D341Med (cell line): ENCODE data around the gene PSMA2.
A peak's percentile ranks its signal among the peaks of the same experiment; 100 is the strongest.

Experiments
- DNase-seq: peaks from one replicate; pipeline ENCODE4 v3.0.0; 2012; ENCODE audit warnings: low spot score

Gene PSMA2

DNA sequence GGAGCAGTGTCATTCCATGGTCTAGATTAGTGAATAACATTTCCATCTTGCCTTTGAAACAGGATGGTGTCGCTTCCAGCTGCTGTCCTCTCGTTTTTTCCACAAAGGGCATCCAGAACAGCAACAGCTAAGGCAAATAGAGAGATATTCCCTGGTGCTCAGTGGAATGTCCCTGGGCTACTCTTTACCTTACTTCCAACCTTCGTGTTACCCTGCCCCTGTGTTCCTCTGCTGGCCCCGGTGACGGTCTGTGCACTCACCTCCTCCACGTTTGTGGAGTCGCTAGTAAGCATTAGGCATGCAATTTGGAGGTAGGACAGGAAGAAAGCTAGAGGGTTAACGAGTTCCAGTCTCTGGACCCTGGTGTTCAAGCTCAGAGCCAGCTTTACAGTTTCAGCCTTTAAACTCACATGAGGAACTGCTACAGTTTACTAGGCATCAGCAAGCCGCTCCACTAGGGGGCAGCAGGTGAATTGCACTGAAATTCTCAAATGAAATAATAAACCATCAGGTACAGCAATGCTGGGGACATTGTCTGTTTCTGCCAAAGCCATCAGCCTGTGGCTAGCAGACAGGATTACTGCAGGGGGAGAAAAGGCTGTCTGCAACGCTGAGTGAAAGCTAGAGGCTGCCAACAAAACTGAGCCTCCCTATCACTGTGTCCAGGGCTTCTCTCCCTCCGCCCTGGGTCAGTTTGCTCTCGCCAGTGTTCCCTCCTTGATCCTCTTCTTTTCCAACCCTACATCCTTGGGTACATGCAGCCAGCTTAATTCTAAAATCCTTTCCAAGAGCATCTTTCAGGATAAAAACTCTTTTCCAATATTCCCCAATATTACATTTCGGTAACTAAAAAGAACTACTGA is 9.2 kb upstream of the PSMA2 start:
- DNase-seq = peak; percentile 78

DNA sequence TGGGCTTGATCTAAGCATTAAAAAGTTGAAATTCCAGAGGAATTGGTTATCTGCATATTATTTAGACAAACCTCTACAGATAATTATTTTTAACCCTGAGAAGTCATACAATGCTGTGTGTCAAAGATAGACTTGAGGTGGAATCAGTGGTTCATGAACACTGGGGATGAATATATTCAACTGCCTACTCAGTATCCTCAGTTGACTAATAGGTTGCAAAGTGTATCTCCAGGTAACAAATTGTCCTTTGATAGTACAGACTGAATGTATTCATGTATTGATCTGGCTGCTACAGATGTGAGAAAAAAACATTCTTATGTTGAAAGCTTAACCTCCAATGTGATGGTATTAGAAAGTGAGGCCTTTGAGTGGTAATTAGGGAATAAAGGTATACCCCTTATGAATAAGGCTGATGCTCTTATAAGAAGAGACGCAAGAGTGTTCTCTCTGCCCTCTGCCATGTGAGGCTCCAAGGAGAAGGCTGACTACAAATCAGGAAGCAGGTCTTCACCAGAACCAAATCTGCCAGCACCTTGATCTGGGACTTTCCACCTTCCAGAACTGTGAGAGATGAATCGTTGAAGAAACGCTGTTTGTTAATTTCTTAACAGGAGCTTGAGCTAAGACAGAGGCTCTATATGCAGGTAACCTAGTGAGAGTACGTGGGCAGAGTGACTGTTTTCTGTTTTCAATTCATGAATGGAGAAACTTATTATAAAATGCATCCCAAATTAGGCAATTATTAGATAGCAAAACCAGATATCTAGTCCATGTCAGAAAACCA is 7.7 kb upstream of the PSMA2 start:
- no peak for DNase-seq

DNA sequence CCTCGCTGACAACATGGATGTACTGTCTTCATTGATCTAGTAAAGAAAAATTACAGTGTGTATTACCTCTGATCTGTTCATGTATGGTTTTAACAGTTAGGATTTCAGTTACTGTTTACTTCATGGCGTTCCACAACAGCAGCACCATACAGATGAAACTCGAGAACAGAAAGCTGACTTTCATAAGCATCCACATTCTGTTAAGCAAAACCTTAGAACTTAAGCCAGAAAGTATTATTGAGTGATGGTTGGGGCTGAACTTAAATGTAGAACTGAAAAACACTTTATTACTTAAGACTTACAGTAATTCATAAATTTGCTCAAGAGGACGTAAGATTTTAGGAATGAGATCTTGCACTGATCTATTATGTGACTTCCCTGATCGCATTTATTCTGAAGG is 3.9 kb upstream of the PSMA2 start:
- no peak for DNase-seq

DNA sequence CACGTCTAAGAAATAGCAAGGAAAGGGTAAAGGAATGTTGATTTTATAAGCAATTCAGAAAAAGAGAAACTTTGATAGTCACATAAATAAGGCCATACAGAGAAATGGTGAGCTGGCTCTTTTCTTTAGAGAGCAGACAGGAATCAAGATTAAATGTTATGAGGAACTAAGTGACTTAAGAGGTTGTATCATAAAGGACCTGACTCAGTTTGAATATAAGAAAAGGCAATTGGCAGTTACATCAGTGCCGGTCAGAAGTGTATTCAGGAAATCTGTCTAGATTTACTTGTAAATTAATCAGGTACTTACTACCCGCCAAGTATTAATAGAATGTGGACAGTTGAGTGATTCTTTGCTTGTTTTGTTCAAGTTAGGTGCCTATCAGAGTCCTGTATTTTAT is 2.3 kb upstream of the PSMA2 start:
- no peak for DNase-seq

DNA sequence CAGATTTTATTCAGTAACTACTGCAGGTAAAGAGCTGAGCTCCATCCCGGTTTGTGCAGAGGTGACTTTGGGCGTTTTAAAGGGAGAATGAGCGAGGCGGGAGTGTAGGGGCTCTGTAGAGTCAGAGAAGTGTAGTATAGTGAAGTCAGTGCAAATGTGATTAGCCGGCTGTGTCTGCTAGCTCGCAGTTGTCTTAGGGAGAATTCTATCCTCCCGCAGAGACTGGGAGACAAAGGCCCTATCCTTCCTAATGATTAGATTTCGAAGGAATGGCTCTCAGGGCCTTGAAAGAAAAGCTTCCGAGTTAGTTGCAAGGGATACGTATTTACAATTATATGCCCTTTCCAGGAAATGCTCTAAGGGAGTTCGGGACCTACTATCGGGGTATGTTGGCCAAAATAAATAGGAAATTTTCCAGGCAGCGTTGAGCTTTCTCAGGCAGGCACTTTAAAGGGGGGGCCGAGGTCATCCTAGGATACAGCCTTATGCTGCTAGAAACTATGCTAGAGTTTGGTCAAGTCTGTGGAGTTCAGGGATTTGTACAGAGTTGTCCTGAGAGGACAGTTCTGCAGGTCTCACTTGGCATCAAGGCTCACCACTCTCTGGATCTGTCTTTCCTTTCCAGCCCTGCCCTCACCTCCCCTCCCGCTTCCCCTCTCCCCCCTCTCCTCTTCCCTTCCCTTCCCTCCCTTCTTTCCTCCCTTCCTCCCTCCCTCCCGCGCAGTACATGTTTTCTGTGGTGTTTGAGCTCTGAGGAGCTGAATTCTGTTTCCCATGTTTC is 1.0 kb upstream of the PSMA2 start:
- DNase-seq = peak; percentile 46

DNA sequence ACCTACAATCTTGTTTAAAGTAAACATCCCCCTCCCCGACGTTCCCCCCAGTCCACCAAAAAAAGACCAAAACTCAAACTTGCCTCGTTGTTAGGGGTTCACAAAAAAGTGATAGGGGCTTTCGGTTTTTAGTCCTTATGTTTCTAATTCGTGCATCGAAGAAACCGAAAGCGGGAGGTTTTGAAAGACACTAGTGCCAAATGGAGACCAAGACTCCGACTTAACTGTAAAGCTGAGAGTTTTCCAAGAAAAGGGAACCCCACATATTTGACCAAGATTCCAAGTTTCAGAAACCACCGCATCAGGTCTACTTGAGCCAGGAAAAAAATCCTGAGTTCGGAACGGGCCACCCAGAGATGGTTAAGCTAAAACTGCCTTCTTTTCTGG is 534 bp downstream of the PSMA2 start:
- no peak for DNase-seq

DNA sequence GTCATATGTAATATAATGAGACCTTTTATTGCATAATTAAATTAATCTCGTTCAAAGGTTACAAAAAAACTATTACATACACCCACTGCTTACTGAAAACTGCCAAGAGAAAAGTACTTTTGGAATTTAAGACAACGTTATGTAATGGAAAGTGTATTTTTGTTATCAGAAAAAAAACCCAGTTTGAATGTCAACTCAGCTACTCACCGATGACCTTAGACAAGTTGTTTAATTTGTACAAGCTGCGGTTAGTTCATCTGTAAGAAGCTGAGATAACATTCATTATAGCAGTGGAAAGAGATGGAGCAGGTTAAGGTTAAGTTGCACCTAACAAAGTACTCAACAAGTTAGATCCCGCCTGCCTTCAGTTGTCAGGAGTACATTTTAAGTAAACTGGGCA is 1.1 kb downstream of the PSMA2 start:
- DNase-seq = no peak

DNA sequence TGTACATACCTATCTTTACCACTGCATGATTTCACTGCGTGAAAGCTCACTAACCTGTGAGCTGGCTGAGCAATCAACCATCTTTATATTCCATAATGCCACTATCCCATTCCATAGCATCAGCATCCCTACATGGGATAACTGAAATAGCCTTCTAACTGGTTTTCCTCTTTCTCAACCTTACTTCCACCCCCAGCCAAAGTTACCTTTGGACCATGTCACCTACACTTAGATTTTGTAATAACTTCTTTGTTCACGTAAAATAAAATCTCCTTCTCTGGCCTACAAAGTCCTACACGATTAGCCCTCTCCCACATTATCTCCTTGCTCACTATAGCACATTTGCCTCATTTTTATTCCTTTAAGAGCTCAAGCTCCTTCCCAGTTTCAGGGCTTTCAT is 2.5 kb downstream of the PSMA2 start:
- no peak for DNase-seq

DNA sequence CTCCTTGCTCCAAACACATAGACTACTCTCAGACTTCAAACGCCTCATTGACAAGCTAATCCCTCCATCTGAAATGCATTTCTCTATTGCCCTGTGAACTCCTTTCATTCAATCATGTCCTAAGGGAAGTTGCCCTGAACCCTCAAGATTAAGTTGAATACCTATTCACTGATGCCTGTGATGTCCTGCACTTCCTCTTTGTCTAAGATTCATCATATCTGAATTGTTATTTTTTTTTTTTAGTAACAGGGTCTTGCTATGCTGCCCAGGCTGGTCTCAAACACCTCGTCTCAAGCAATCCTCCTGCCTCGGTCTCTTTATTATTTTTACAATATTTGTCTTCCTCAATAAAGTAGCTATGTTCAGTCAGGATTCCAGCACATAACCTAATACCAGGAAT is 3.2 kb downstream of the PSMA2 start:
- no peak for DNase-seq

DNA sequence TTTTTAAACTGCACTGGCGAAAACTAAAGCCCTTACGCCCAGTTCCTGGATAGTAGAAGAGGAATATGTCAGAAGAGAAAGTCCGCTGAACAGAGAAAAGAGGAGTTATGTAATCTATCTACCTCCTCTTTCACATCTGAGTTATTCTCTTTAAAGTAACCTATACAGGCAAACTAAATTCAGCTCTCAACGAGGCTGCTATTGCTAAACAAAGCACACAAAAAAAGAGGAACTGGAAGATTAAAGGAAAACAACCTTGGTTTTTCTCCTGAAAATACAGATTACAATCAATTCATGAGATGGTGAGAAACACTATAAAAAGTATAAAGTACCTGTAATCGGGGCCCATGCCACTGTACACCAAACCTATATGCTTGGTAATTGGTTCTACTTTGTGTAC is 5.8 kb downstream of the PSMA2 start:
- DNase-seq = no peak

DNA sequence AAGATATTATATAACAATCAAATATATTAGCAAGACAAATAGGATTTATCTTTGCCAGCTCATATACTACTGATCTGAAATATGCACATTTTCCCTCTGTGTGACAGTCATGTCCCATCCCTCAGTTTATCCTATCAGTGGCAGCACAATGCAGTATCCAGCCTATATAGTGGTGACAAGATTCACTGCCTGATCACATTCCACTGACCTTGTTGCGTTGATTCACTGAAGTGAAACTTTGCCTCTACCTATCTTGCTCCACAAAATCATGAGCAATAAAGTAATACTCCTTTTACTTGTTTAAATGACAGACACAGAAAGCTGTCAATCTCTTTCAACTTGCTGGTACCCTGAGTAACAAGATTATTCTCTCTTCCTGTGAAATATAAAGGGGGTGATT is 6.3 kb downstream of the PSMA2 start:
- no peak for DNase-seq

DNA sequence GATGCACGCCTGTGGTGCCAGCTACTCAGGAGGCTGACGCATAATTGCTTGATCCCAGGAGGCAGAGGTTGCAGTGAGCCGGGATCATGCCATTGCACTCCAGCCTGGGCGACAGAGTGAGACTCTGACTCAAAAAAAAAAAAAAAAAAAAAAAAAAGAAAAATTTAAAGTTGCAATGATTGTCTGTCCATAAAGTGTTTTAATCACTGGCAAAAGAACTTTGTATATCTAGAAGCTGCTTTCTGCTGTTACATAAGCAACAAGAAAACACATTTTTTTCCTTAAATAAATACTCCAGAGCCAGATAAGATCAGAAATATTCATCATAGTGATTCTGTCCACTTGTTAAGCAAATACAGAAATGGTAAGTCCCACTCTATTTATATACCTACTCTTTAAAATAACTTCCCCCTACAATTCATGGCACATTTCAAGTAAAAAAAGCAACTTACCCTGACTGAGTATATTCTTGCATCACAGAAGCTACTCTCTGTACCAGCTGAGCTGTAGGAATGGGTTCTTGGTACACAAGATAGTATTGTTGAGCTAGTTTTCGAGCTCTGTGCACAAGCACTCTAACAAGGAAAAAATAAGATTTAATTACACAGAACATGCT is 7.6 kb downstream of the PSMA2 start:
- no peak for DNase-seq

DNA sequence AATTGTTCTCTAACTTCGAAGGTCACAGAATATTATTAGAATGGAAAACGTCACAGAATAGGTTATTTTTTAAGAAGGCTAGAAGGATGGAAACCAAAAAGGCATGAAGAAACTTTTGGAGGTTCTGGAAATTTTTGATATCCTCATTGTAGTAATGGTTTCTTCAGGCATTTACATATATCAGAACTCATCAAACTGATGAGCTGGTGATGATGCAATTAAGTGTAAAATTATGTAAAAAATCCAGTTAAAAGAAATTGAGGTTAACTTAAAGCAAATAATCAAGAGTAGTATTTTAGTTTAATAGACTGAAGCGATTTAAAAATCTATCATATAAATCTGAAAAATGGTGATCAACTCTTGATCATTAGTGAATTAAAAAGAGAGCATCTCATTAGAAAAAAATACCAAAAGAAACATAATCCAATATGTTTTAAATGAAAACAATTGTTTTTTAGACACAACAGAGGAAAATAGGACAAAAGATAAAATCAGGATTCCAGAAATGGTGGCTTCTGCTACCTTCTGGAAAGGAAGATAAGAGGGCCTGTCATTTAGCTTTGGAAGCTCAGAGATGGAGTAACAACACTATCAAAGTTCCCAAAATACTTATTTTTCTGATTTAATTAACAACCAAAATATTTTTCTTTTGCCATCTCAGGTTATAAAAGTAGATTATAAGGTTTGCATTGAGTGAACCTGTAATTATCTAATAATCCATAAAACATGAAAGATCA is 9.8 kb downstream of the PSMA2 start:
- no peak for DNase-seq

DNA sequence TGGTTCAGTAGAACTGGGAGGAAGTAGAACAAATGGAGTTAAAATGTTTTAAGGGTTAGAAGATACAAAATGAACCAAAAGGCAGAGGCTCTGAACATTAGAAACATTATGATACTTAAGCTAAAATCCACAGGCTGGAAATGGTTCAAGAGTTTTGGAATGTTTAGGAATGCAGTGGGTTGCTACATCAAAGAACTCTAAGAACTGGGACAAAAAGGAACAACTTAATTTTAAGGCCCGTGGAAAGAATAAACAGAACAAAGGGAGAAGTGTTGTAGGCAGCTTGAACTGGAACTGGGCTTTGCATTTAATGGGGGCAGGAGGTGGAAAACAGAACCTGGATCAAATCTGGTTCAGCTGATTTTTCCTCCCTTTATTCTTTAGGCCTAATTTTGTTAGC is 16.6 kb downstream of the PSMA2 start:
- no peak for DNase-seq

DNA sequence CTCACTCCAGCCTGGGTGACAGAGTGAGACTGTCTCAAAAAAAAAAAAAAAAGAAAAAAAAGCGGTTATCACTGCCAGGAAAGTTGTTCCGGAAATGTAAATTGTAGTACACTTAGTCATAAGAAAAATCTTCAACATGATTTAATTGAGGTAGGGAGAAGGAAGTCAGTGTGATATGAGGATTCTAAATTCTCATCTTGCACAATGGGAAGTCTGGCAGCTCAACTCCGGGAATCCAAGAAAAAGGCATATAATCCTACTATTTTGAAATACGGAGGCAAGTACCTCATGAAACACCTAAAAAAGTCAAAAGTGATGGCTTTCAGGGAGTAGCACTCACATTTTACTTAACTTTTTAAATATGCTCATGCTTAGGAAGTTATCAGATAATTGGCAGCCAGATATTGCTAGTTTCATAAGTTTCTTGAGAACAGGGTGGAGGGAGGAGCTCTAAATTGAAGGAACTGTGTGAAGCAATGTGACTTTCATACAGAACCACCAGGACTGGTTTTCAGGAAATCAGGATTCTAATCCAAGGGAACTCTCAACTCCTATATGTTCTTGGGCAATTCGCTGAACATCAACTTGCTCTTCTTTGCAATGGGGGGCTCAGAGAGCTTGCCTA is 17.4 kb downstream of the PSMA2 start:
- DNase-seq = no peak

DNA sequence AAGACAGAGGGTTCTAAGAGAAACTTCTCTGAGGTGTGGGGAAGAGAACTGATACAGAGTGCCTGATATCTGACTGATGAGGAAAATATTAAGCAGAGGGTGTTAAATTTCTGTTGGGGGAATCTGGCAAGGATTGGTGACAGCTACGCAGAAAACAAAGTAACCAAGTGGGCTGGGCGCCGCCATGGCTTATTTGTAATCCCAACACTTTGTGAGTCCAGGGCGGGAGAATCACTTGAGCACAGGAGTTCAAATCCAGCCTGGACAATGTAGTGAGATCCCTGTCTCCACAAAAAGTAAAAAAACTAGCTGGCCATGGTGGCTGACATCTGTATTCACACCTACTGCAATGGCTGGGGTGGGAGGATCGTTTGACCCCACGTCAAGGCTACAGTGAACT is 18.0 kb downstream of the PSMA2 start:
- DNase-seq = no peak

DNA sequence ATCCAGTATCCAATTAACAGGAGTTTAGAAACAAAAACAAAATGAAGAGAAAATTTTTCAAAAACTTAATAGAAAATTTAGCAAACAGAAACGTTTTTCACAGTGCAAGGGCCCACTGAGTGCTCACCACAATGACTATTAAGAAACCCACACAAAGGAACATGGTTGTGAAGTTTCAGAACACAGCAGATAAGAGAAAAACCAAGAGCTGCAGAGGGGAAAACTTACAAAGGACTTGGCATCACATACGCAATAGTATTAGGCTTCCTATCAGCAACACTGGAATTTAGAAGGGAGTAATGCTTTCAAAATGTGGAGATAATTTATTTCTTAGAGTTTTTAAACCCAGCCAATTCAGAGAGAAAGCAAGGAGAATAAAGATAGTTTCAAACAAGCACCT is 18.4 kb downstream of the PSMA2 start:
- no peak for DNase-seq

DNA sequence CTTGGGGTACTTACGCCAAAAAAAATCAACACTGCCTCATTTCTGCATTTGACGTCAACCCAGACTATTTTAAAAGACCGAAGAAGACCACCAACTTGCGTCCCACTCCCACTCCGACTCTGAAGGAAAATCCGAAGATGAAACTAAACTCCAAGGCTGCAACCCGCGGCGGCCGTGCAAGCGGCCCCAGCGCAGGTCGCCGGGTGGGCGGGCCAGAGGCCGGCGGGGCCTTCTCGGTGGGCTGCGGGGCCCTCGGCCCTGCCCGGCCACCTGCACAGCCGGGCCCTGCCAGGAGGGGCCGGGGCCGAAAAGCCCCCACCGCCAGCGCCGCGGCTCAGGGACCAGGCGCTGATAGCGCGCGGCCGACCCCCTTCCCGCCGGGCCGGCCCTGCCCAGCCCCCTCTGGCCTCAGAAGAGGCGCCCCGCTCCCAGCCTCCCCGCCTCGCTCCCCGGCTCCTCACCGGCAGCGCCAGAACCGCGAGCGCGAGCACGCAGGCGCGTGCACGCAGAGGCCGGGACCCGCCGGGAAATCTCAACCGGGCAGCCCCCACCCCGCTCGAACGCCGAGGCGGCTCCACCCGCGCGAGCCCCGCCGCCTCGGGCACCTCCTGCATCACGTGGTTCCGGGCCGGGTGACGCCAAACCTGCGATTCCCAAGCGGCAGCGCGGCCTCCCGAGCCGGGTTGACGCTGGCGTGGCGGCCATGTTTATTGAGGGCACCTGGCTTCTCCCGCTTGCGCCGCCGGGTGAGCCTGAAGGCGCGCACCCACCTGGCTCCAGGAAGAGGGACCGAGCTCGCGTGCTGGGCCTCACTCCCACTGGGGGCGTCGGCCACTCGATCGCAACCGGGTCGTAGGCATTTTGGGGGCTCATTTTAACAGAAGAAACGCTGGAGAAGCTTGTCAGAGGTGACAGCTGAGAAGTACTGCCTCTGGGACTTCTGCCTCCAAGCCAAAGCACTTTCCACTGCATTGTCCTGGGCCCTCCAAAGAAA is 20.2 kb downstream of the PSMA2 start, which contains the start of gene C7orf25:
Gene C7orf25, minus strand, starts transcription at position 617 of the 994 bp plus-strand sequence. CDS start 1,170 bp downstream, outside the sequence.
- DNase-seq = peak; percentile 98

DNA sequence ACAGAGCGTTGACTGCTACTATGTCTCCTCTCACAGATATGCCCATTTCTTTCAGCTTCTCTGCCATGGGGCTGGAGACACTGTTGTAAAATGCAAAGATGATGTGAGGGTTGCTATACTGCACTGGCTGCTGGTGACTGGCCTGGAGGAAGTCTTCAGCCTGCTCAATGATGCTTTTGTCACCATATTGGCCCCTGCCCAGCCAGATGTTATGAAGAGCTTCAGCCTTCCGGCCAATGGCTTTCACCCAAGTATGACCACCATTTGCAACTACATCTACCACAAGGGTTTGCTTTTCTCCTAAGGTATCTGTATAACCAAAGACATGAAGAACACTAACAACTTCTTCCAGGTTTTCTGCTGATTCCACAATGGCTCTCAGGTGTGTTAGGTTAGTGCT is 21.7 kb downstream of the PSMA2 start:
- no peak for DNase-seq

DNA sequence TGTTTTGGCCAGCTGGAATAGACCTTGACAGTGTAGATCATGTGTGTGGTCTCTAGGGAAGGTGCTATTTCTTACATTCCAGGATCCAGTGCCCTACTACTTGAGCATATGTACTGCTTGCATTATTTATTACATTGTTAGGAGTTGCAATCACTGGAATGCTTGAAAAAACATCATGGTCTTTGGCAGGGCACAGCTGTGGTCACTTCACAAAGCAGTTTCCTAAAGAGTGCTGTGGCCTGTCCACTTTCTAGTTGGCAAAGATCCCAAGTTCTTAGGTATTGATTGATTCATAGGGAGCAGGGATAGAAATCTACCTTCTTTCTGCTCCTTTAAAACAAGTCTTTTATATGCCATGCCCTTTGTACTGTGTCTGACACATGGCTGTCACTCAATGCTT is 24.7 kb downstream of the PSMA2 start:
- no peak for DNase-seq
